ENCODE measurements around the gene TPM4.

- TF ChIP-seq, protein P1, sequence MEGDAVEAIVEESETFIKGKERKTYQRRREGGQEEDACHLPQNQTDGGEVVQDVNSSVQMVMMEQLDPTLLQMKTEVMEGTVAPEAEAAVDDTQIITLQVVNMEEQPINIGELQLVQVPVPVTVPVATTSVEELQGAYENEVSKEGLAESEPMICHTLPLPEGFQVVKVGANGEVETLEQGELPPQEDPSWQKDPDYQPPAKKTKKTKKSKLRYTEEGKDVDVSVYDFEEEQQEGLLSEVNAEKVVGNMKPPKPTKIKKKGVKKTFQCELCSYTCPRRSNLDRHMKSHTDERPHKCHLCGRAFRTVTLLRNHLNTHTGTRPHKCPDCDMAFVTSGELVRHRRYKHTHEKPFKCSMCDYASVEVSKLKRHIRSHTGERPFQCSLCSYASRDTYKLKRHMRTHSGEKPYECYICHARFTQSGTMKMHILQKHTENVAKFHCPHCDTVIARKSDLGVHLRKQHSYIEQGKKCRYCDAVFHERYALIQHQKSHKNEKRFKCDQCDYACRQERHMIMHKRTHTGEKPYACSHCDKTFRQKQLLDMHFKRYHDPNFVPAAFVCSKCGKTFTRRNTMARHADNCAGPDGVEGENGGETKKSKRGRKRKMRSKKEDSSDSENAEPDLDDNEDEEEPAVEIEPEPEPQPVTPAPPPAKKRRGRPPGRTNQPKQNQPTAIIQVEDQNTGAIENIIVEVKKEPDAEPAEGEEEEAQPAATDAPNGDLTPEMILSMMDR (conservative IDR thresholded peaks at IDR 0.05; ENCODE audit: low read depth in 2 of 2): no peak
- TF ChIP-seq CREB1 (CRISPR knock-in tag; IDR thresholded peaks at IDR 0.05; ENCODE audit: low read depth): no peak
- no peak for TF ChIP-seq POLR2AphosphoS5 (IDR thresholded peaks at IDR 0.05; ENCODE audit: low read depth)
Measured at GRCh38 chr19:16100524-16100923, 24.2 kb downstream of the TPM4 start.
